SIG-M5 treated with dmso at 0.1 percent for 504 hours (cell line): ENCODE measurements around the gene FAM219A.
"Not testable (repeated sequence)": the region's sequence is repeated elsewhere in the genome, so short reads cannot be mapped to it uniquely, and the experiment has no call there.

ENCODE experiments used
- DNase-seq: peaks from one replicate; lab custom pipeline; 2025; ENCODE audit not compliant: unreplicated experiment; lab: John Stamatoyannopoulos, UW

FAM219A gene

GRCh38 chr9:34485822-34486221, 27.5 kb upstream of the FAM219A start:
- DNase-seq = no peak

GRCh38 chr9:34484678-34485077, 26.3 kb upstream of the FAM219A start:
- DNase-seq = peak; percentile 18

- not testable (repeated sequence) for DNase-seq
These were observed 24.4 kb upstream of the FAM219A start for GRCh38 chr9:34482746-34483145.

- DNase-seq = not testable (repeated sequence)
These were observed 23.2 kb upstream of the FAM219A start for GRCh38 chr9:34481620-34482019.

- DNase-seq = no peak
These were observed 21.1 kb upstream of the FAM219A start for GRCh38 chr9:34479431-34479866.

GRCh38 chr9:34477541-34477940, 19.2 kb upstream of the FAM219A start:
- no peak for DNase-seq

GRCh38 chr9:34475097-34475496, 16.7 kb upstream of the FAM219A start:
- DNase-seq = no peak

DNA sequence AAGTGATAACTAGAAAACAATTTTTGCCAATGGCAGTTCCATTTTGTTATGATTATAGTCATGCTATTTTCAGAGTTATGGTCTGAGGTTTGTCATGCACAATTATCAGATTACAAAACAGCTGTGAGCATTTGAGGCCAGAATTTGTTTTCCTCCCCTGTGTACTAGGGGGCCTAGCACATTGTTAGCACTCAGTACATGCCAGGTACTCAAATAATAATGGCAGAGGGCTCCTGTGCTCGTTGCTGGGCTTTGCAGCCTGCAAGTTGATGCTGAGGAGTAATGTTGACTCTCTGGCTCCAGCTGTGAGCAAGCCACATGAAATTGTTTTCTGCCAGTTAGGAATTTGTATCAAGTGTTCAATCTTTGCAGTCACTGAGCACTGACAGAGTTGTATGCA, 7.1 kb upstream of the FAM219A start:
- no peak for DNase-seq

DNA sequence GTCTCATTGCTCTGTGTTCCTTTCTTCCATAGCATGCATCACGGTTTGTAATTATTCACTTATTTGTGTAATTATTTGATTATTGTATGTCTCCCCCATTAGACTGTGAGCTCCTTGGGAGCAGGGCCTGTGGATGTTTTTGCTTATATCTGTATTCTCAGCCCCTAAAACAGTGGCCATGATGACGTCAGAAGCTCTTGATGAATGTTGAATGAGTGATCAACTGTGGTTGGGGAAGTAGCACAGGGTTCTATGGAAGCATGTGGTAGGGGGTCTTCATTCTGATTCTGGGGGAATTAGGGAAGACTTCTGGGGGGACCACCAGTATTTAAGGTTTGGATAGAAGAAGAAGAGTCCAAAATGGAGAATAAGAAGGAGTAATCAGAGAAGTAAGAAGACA, 6.2 kb upstream of the FAM219A start:
- DNase-seq = no peak

- no peak for DNase-seq
These were observed 5.5 kb upstream of the FAM219A start for GRCh38 chr9:34463901-34464232.

DNA sequence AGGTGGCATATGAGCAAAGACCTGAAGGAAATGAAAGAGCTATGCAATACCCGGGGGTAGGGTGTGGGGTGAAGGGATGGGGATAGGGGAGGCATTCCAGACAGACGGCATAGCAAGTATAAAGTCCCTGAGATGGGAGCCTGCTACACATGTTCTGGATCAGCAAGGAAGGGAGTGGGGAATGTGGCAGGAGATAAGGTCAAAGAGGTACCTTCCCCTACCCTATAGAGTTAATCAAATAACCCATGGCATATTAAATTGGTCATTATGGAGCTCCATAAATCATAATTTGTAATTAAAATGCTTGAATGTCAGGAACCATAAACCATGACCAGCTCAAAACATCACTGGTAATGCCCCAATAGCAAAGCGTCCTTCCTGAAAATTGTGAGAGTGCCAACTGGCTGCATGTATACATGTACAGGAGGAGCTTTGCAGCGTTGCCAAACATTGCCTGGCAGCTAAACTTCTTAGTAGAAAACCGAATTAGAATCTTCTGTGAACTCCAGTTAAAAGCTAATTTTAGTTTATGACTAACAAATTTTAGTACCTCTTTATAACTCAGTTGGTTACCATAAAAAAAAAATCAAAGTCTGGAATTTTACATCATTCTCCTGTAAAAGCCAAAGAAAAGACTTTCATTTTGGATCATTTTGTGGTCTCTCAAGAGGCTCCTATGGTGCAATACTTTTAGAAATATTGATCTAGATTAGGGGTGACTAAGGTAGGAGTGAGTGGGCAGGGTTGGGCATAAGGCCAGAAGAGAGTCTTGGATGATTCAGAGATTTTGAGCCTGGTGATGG, 4.9 kb upstream of the FAM219A start:
- no peak for DNase-seq

- DNase-seq = no peak
These were observed 1.6 kb upstream of the FAM219A start for GRCh38 chr9:34459941-34460340.

GRCh38 chr9:34459356-34459755, 986 bp upstream of the FAM219A start:
- no peak for DNase-seq

- DNase-seq = no peak
These were observed 580 bp upstream of the FAM219A start for GRCh38 chr9:34458959-34459340.

DNA sequence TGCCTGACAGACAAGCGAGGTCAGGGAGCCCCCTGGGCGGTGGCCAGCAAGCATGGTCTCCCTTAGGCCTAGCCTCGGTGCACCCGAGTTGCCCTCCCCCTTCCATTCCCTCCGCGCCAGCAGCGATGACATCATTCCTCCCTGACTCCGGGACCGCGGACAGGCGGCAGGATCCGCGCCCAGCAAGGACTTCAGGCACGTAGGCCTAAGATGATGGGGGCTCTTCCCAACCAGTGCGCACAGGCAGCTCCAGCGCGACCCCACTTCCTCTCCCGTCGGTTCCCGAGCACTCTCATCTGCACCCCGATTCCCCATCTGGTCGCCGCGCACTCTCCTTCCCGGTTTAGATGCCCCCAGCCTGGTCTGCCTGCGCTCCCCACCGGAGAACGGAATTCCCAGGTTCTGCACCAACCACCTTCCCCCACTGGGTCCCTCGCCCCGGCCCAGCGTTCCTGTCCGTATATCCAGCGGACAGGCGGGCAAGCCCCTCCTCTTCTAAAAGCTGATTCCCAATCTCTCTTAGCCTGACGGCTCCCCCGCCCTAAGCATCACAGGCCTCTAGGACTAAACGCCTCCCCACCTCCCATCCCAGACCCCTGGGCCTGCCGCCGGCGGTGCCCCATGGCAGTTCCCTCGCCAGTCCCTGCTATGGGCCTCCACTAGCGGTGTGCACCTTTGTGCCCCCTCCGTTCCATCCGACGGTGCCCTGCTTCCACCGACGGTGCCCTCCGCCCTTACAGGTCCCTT, 931 bp downstream of the FAM219A start:
- no peak for DNase-seq

DNA sequence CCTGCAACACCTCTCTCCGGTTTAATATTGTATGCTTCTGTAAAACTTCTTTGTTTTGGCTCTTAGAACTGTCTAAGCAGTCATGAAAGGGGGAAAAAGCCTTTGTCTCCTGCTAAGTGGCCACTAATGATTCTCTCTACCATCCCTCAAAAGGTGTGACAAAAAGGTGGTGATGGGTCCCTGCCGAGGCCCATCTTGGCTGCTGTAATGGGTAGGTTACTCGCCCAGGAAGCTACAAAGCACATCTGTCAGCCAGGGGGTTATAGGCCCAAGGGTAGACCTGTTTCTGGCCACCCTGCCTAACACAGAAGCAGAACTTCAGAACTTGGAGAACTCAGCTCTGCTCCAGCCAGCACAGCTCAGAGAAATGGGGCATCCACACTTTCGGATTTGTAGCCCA, 1.6 kb downstream of the FAM219A start:
- no peak for DNase-seq

DNA sequence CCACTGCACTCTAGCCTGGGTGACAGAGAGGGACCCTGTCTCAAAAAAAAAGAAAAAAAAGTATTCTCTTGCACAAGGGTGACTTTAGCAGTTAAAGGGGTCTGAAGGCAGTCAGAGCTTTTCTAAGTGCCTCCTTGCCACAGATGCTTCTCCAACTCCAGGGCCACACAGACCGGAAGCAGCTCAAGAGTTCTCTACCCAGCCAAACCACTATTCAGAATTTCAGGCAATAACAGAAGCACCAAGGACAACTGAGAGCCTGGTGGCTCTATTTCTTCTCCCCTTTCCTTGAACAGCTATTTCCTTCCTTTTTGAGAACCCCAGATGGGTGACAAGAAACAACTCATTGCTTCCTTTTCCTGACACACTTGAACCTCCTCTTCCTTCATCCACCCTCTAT, 2.2 kb downstream of the FAM219A start:
- no peak for DNase-seq

DNA sequence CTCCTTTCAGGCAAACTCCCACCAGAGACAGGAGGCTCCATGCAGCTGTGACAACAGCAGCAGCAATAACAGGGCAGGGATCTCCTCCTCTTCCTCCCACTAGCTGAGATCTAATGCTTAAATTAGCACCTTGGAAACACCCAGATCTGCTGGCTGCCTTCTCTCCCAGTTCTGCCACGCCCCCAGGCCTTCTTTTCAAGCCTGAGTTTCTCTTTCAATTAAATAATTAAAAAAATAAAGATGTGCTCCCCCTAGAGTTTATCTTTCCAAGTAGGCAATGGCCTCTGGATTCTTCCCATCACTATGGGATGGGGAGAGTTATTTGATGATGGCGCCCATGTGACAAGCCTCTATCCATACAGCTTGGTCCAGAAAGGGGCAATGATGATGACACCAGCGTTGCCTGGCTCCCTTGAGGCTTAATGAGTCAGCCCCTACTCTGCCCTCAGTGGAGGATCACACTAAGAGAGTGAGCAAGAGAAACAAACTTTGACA, 3.8 kb downstream of the FAM219A start:
- no peak for DNase-seq

- DNase-seq = no peak
These were observed 5.8 kb downstream of the FAM219A start for GRCh38 chr9:34452568-34452967.

GRCh38 chr9:34451545-34451944, 6.8 kb downstream of the FAM219A start:
- DNase-seq = no peak

DNA sequence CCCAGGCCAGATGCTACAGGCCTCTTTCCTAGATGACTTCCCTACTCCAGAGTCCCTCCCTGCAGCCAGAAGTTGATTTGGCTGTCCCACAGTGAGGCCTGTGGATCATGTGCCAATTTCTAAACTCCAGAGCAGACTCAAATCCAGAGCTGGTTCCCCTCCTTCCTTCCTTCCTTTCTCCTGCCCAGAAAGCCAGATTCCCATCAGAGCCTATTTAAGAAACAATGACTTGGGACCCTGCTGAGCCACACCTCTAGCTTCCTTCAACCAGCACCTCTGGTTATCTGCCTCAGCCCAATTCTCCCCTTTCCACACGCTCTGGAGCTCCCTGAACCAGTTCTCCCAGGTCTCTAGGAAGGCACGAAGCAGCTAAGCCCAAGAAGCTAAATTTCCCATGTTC, 7.2 kb downstream of the FAM219A start:
- no peak for DNase-seq

GRCh38 chr9:34450644-34451043, 7.7 kb downstream of the FAM219A start:
- no peak for DNase-seq
